Pancreas (tissue), 10 donors: Measurements from ENCODE around the gene CNTN5. TPM values are rescaled to one million over a fixed set of nuclear protein-coding genes. Genes with fewer than 3 reads are reported as not detected.
A peak's percentile ranks its signal among the peaks of the same experiment; 100 is the strongest.

Source experiments
- ATAC-seq, 4 donors: fragments of 200-7000 bp; cut with Tn5 transposase; one replicate each; pipeline versions ENCODE4 v1.8.0 to v1.9.1; 2020; ENCODE audit warnings: mild to moderate bottlenecking in 4 of 4, moderate library complexity in 4 of 4
- DNase-seq, 6 donors: peaks; one replicate each; pipeline ENCODE4 v3.0.0-alpha.2; 2020
- FAIRE-seq: peaks from 2 replicates; lab custom pipeline; 2012; peaks lifted over from hg19 to GRCh38; lab: Jason Lieb, UNC
- H3K27ac ChIP-seq, 4 donors: fragments of 200-600 bp; sonication (generic); 1 replicate in 3 of 4; 2 replicates in 1 of 4; pipeline versions ENCODE4 v1.5.0 to v1.8.0; 2020
- H3K27me3 ChIP-seq, 4 donors: fragments of 200-600 bp; one replicate each; pipeline ENCODE4 v1.8.0; 2021
- H3K36me3 ChIP-seq, 3 donors: fragments of 200-600 bp; sonication (generic) in 1 of 3; one replicate each; pipeline versions ENCODE4 v1.5.0 to v1.8.0; 2020 to 2021
- H3K4me1 ChIP-seq, 3 donors: fragments of 200-600 bp; one replicate each; pipeline ENCODE4 v1.8.0; 2021
- H3K4me3 ChIP-seq, 4 donors: fragments of 200-600 bp; sonication (generic) in 2 of 4; one replicate each; pipeline versions ENCODE4 v1.5.0 to v1.8.0; 2020 to 2021
- H3K9me3 ChIP-seq, 4 donors: fragments of 200-600 bp; one replicate each; pipeline ENCODE4 v1.8.0; 2021
- CTCF ChIP-seq, 4 donors: fragments of 200-600 bp; sonication (generic) in 3 of 4; IDR thresholded peaks; one replicate each; pipeline versions ENCODE4 v1.5.0 to v1.8.0; 2021; ENCODE audit warnings: antibody characterized with exemption in 4 of 4
- WGBS, 2 donors: extraction: QIAGEN DNeasy Blood & Tissue Kit; methylation state at CpG; one replicate each; pipeline ENCODE4 v1.1.7; 2013; 5-methylcytosine and 5-hydroxymethylcytosine counted together
- intact Hi-C, 3 donors: fragments of 100-400 bp; cut with DNase I; formaldehyde crosslinking; loops; one replicate each; pipeline versions ENCODE4 v1.11.1 to v1.14.2; 2022
- polyA plus RNA-seq, 2 donors: library from polyadenylated mRNA; stranded (reverse); fragments of 200-250 nt; gene quantifications; one replicate each; pipeline ENCODE4 v1.2.3, GENCODE V29; 2013
- total RNA-seq, 6 donors: library from RNA; stranded (reverse); fragmentation: NEBNext Ultra II Directional in 4 of 6; extraction: Animal tissue kit (Norgen Biotek cat#: 25700) in 4 of 6; gene quantifications; one replicate each; pipeline versions ENCODE4 v1.2.1 to v1.2.4, GENCODE V29; 2021 to 2023
- donor health status: healthy with polysubstance abuse.
- donor health status: DM: no; HTN: no; CAD: no; lungs with moderate emphysema.
- donor health status: DM: no; HTN: no; CAD: no.
- donor health status: control.
- donor health status: control.
- donor health status: Bipolar disorder and iron deficiency.
- donor health status: DM: yes; HTN: yes; CAD: no.
- donor health status: DM: no; HTN: no; CAD: no.
- donor health status: DM: no; HTN: no; CAD: no.
- donor health status: DM: yes; HTN: yes; CAD: no.

The CNTN5 gene
- total and polyA plus RNA-seq, 8 donors: 0.11 to 1.2 (median 0.58) TPM

DNA sequence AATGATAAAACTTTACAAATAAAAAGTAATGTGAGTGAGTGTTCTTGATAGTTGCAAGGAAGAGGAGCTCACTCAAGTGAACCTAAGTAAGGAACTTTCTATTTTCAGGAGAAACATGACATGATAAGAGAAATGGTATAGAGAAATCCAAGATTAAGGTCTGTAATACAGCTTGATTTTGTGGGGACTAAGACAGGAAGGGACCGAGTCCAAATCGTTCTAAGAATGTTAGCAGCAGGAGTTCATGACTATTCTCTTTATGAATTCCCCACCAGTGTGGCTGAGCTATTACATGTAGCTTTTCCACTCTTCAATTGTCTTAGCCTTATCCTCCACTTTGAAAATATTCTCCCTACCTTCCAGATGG, 967.7 kb downstream of the CNTN5 start:
- WGBS, 2 donors: 54 to 66% methylated on average over 2 of the region's 2 CpGs
- DNase-seq: no peak
- intact Hi-C loops: no loop called here
- no peaks in the 10 kb centered on the region for H3K9me3 ChIP-seq
- no peak for TF ChIP-seq CTCF (IDR thresholded peaks at IDR 0.05)
- peaks cover 8 to 13% (median 9%) of the 10 kb centered on the region in 3 donors for H3K4me1 ChIP-seq
- H3K36me3 ChIP-seq: no peaks in the 10 kb centered on the region
- peak overlapping the region in 1 of 4 donors; percentile 4 for H3K27ac ChIP-seq
- ATAC-seq: peak in 2 of 4 donors; percentile 25 to 51
- no peaks in the 10 kb centered on the region for H3K27me3 ChIP-seq
- H3K4me3 ChIP-seq: no peak overlapping the region
- FAIRE-seq: no peak

GRCh38 chr11:100003985-100004384, 983.2 kb downstream of the CNTN5 start:
- ATAC-seq: peak in 1 of 4 donors; percentile 14
- Histone ChIP-seq H3K9me3 (no peaks in the 10 kb centered on the region), H3K4me3 (no peak overlapping the region), H3K36me3 (no peaks in the 10 kb centered on the region), H3K27ac (no peak overlapping the region), H3K27me3 (no peaks in the 10 kb centered on the region), H3K4me1 (peaks cover 10 to 13% (median 12%) of the 10 kb centered on the region in 3 donors)
- FAIRE-seq: no peak
- DNase-seq: no peak
- no peak for TF ChIP-seq CTCF (IDR thresholded peaks at IDR 0.05)
- intact Hi-C loops: no loop called here
- WGBS, 2 donors: 81 to 84% methylated on average over 3 of the region's 3 CpGs

- no peak for TF ChIP-seq CTCF (IDR thresholded peaks at IDR 0.05)
- peaks cover 15 to 18% (median 18%) of the 10 kb centered on the region in 3 donors for H3K4me1 ChIP-seq
- no peaks in the 10 kb centered on the region for H3K36me3 ChIP-seq
- H3K27me3 ChIP-seq: no peaks in the 10 kb centered on the region
- no peak overlapping the region for H3K4me3 ChIP-seq
- H3K9me3 ChIP-seq: no peaks in the 10 kb centered on the region
- ATAC-seq (peak in 1 of 4 donors; percentile 36), DNase-seq (no peak), FAIRE-seq (no peak)
- intact Hi-C loops: no loop called here
- no peak overlapping the region for H3K27ac ChIP-seq
Observed at GRCh38 chr11:100004541-100004940, 983.8 kb downstream of the CNTN5 start.

DNA sequence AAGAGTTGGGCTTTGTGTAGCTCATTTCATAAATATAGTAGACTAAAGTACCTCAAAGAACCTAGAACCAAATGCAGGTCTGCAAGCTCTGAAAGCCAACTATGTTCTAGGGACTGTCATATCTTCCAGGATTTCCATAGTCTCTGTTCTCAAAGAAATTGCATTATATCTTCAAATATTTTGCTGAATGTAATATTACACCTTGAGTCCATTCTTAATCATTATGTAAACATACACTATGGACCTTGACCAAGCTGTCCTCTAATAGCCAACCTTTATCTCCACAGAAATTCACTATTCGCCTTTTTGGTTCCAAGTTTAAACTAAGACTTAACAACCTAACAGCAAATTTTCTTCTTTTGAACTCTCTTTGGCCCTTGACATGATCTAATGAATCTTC, 987.7 kb downstream of the CNTN5 start:
- FAIRE-seq (no peak), DNase-seq (no peak), ATAC-seq (peak; percentile 82 to 88 (median 84))
- WGBS, 2 donors: 34 to 36% methylated on average over 1 of the region's 1 CpG
- Histone ChIP-seq H3K4me1 (peaks cover 20 to 37% (median 32%) of the 10 kb centered on the region in 3 donors), H3K27ac (peak overlapping the region in 1 of 4 donors; percentile 14), H3K27me3 (no peaks in the 10 kb centered on the region), H3K4me3 (no peak overlapping the region), H3K36me3 (no peaks in the 10 kb centered on the region), H3K9me3 (no peaks in the 10 kb centered on the region)
- intact Hi-C loops: no loop called here
- no peak for TF ChIP-seq CTCF (IDR thresholded peaks at IDR 0.05)

GRCh38 chr11:100009728-100010127, 989.0 kb downstream of the CNTN5 start:
- intact Hi-C loops: no loop called here
- FAIRE-seq (no peak), ATAC-seq (peak; percentile 51 to 70 (median 58)), DNase-seq (no peak)
- no peak for TF ChIP-seq CTCF (IDR thresholded peaks at IDR 0.05)
- H3K36me3 ChIP-seq: no peaks in the 10 kb centered on the region
- no peak overlapping the region for H3K4me3 ChIP-seq
- WGBS, 2 donors: 22 to 29% methylated on average over 3 of the region's 3 CpGs
- H3K4me1 ChIP-seq: peaks cover 20 to 37% (median 36%) of the 10 kb centered on the region in 3 donors
- H3K9me3 ChIP-seq: no peaks in the 10 kb centered on the region
- H3K27ac ChIP-seq: no peak overlapping the region
- no peaks in the 10 kb centered on the region for H3K27me3 ChIP-seq
